Activated CD4-positive, alpha-beta T cell treated with anti-CD3 and anti-CD28 coated beads, Interleukin-2, amount 50 U/mL, for 48 hours (primary cell): ENCODE results near the gene TBC1D1.

ENCODE experiments used
- DNase-seq, 2 experiments: peaks; one replicate each; pipeline ENCODE4 v3.0.0-alpha.2; 2020

TBC1D1 gene

DNA sequence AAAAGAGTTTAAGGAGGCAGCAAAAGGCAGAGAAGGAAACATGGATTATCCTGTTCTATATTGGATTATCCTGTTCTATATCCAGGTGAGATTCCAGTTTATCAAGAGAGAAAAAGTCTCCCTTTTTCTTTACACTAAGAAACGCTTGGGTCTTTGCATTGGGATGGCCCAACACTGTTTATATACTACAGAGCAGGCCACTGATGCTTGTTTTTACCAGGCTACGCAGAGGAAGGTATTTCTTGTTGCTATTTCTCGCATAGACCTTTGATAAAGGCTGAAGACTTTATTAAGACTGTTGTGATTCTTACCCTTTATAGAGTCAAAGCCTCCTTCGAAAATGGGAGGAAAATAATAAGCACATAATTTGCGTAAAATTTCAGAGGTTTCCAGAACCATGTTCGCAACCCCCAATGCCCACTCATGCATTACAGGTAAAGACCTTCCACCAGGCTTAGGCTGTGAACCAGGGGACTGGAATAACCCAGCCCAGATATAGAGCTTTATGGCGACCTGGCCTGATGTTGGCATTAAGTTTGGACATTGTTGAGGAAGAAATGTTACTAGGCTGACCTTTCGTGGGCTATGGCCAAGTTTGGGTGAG lies 287.6 kb downstream of the TBC1D1 start:
- no peak for DNase-seq

DNA sequence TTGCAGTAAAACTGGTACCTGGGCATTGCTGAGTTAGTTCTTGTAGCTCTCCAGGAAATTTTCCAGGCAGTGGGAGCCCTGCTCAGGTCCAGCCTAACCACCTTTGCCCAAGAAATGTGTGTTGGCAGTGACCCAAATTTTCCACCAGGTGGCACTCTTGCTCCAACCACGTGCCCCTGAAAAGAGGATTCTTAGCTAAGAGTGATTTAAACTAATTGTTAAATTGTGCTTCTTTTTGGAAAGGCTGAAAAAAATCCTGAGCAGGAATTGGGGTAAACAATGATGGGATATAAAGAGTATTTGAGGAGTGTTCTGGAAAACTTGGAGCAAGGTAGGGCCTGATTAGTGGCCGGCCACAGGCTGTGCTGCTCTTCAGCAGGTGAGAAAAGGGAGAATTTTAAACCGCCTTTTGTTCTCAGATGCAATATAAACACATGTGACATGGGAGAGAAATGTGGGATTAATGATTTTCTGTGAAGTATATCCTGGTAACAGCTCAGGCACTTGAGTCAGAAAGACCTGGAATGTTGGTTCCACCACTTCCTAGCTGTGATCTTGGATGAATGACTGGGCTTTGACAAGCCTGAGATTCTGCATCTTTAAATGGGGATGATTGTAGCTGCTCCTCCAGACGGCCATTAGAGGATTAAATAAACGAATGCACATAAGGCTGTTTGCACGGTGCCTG lies 288.9 kb downstream of the TBC1D1 start:
- peak; percentile 76 to 82 for DNase-seq

DNA sequence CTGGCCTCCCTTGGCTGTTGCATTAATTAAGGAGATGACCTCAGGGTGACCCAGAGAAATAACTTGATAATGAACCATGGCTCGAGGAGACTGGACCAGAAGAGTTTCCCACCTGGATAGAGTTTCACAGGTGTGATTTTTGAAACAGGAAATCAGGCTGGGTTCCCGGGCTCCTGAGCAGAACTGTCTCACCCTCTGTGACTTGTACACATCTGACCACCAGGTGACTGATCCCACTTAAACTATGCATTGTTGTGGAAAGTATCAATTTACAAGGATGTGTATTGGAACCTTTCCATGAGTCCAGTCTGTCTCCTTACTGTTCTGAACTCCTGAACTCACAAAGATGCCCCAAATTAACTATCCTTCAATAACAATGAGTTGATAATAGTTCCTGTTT lies 289.6 kb downstream of the TBC1D1 start:
- no peak for DNase-seq

DNA sequence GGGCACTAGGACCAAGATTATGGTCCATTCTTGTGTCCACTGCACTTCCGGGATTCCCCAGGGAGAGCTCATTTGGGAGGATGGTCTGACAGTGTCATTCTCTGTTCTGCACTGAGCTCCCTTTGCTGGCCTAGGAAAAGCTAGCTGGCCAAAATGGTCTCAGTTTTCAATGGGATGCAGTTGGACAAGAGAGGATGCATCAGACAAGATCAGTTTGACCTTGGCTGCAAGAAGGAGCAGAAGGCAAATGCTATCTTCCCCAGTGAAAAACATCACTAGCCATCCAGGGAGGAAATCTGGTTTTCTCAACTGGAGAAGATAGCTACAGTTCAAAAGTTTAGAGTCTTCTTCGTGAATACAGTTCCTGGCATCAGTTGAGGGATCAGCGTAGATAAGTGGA lies 290.4 kb downstream of the TBC1D1 start:
- DNase-seq = no peak

DNA sequence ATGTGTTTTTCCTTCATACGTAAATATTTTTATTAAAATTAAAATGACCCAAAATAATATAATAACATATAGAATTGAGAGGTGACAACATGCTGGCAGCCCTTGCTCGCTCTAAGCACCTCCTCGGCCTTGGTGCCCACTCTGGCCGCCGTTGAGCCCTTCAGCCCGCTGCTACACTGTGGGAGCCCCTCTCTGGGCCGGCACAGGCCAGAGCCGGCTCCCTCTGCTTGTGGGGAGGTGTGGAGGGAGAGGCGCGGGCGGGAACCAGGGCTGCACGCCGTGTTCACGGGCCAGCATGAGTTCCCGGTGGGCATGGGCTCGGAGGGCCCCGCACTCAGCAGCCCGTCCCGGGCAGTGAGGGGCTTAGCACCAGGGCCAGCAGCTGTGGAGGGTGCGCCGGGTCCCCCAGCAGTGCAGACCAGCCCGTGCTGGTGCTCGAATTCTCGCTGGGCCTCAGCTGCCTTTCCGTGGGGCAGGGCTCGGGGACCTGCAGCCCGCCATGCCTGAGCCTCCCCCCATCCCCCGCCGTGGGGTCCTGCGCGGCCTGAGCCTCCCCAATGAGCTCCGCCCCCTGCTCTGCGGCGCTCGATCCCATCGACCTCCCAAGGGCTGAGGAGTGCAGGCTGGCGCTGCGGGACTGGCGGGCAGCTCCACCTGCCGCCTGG lies 291.6 kb downstream of the TBC1D1 start:
- no peak for DNase-seq

DNA sequence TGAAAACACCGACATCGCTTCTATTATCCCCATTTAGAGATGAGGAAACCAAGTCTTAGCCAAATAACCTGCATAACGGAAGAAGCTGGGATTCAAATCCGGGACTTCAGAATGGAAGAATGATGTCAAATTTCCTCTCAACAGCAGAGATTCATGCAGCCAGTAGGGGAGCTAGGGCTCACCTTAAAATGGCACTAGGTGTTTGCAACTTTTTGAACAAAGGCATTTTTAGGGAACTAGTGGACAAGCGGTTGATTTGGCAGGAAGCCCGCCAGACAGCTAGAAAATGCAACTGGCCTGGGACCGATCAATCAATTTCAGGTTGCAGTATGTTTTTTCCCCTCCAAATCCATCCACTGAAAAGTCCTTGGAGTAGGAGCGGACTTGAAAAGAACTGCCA lies 293.5 kb downstream of the TBC1D1 start:
- DNase-seq = no peak

DNA sequence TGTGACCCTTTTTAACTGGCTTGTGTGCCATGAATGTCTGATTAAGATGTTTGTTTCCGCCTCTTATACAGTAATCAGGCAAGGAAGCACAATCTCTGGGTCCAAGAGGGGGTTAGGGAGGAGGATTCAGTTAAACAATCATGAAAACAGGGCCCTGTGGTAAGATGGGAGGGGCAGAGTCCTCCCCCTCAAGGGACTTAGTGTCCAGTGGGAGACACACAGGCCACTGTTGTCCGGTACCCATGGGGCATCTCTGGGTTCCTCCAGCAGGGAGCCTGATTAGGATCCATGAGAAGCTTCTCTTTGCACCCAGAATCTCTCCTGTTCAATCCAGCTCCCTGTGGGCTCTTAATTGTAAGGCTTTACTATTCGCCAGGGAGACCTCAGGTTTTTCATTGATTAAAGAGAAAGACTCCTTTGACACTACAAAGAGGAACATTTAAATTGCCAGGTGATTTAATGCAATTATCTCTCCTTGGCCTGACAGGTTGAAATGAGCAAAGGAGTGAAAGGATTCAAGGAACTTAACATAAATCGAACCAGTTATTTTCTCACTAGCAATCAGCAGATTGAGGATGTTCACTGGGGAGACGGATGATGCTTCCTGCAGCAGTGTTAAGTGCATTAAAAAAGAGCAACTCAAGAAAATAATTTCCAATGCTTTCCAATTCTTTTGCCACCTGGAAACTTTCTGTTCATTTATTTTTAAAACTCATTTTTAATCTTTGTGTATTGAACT lies 294.7 kb downstream of the TBC1D1 start:
- no peak for DNase-seq

DNA sequence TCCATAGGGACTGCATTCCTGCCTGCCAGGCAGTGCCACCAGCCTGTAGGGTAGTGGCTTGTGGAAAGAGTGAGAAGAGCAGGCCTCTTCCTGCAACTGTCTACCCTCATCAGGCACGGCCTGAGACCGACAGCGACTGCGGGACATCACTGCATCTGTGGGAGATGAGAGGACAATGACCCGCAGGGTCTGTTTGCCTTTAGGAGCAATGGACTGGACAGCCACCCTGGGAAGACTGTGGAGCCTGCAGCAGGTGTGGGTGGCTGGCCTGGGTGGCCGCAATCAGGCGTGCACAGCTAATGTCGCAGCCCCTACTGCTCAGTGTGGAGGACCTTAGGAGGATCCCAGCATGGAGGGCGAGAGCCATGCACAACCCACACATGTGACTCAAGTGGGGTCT lies 297.3 kb downstream of the TBC1D1 start:
- no peak for DNase-seq

DNA sequence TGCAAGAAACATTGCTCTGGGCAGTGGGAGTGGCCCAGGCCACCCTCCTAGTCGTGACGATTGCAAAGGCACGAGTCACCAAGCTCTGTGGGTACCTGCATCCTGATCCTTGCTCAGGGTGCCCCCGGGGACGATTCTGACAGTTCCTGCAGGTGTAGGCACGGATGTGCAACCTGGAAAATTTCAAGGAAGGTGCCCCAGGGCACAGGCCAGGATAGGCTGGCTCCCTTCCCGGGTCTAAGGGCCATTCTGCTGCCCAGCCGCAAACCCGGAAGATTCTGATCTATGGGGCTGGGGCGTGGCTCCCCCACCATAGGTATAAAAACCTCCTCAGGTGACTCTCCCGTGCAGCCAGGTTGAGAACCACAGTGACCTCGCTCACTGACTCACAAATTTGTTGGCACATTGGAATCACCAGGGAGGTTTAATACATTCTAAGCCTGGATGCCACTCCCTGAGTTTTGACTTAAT lies 297.8 kb downstream of the TBC1D1 start:
- no peak for DNase-seq
